Inflammatory macrophage (primary cell): ENCODE data around the gene ERC2.

Experiments
- DNase-seq, 2 donors: peaks; one replicate each; pipeline ENCODE4 v3.0.0-alpha.2; 2020 to 2022

Gene ERC2

DNA sequence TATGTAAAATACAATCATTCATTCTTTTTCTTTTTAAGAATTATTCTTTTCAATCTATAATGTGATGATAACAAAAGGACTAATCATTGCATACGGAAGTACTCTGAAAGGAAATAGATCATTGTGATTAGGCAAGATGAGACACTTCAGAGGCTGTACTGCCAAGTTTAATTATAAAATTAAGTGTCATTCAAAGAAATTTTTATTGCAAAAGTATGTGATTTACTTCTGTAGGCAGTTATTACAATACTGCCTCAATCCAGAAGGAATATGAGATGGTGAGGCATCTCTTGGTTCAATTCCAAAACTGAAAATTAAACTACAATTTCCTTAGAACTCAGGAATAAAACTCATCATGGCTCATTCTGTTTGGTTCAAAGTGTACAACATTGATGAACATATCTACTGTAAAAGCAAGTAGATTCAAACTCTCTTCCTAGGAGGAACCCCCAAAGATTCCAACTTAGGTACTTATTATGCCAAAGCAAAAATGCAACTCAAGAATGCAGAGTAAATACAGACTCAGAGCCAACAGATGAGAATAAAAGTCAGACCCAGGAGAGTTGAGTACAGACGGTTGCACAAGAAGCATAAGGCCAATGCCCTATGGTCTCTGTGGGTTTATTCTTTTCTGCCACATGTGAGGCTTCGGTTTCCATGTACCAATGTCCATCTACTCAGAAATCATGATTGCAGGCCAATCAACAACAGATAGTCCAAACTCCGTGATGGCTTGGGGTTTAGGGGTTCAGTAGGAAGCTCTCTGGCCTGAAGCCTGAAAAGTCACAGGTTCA lies 862.6 kb downstream of the ERC2 start:
- no peak for DNase-seq

GRCh38 chr3:55604846-55605245 lies 863.4 kb downstream of the ERC2 start:
- DNase-seq: no peak

DNA sequence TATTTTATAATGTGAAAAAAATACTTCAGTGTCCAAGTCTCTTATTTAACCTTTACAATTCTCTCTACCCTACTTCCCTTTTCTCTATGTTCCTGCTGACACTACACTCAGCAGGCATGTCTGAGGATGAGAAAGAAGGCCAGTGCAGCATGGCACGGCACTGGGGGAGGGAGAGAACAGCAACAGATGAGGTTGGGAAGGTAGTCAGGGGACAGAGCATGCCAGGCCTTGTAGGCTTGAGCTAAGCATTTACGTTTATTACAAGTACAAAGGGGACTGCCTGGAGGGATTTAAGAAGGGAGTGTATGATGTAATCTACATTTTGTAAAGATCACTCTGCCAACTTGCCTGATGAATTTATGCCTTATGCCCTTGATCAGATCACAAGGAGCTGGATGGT lies 863.9 kb downstream of the ERC2 start:
- DNase-seq: no peak

GRCh38 chr3:55601366-55602080 lies 866.7 kb downstream of the ERC2 start:
- no peak for DNase-seq

GRCh38 chr3:55598224-55598623 lies 870.0 kb downstream of the ERC2 start:
- DNase-seq: no peak

DNA sequence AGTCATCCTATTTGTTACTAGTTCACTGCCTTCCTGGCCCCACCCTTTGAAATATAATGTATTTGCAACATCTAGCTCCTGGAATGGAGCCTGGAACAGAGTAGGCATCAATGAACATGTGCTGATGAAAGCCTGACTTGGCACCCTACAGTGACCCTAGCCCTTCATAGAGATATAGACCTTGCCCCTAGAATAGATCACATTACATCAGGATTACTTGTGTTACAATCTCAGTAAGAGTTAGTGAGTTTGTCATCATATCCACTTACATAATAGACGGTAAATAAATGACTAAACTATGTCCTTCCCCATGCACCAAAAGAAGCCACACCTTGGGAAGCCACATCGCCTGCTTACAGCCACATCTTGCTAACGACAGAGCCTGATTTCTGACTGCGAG lies 870.6 kb downstream of the ERC2 start:
- DNase-seq: no peak

DNA sequence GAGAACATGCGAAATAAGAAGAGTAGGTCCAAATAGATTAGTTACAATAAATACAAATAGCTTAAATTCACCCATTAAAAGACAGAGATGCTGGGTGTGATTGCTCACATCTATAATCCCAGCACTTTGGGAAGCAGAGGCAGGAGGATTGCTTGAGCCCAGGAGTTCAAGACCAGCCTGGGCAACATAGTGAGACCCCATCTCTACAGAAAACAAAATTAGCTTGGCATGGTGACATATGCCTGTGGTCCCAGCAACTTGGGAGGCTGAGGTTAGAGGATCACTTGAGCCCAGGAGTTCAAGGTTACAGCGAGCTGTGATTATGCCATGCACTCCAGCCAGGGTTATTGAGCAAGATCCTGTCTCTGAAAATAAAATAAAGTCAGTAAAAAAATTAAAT lies 872.1 kb downstream of the ERC2 start:
- DNase-seq: no peak

DNA sequence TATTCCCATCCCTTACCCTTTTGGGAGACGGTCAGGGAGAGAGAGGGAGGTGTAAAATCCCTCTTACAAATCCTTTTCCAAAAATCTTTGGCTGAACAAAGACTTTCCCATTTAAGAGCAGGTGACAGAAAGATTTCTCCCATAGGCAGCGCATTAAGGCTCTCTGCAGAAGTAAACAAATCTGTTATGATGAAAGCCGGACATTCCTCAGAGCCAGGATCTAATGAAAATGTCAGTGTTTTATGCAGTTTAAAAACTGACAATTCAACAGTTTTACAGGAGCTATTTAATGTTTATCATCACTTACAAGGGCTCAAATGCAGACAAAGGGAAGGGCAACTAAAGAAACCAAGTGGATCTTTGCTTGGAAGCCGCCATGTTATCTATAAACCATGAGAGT lies 872.8 kb downstream of the ERC2 start:
- no peak for DNase-seq

GRCh38 chr3:55592572-55592971 lies 875.7 kb downstream of the ERC2 start:
- DNase-seq: no peak

DNA sequence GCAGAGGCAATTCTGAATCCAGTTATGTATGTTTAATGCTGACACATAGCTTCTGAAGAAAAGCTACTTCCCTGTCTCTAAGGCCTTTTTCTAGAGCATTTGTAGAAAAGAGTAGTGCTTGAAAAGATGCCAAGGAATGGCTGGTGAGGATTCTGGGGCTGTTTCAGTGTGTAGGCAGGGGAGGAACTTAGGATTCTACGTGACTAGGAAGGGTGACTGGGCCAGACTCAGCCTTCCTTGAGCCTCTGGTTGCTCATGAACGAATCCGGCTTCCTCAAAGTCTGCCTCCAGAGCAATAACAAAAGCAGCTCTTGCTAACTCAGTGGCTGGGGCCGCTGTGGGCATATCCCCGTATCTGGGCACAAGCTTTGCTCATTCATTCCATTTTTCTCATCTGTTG lies 876.4 kb downstream of the ERC2 start:
- peak; percentile 83 to 86 for DNase-seq

DNA sequence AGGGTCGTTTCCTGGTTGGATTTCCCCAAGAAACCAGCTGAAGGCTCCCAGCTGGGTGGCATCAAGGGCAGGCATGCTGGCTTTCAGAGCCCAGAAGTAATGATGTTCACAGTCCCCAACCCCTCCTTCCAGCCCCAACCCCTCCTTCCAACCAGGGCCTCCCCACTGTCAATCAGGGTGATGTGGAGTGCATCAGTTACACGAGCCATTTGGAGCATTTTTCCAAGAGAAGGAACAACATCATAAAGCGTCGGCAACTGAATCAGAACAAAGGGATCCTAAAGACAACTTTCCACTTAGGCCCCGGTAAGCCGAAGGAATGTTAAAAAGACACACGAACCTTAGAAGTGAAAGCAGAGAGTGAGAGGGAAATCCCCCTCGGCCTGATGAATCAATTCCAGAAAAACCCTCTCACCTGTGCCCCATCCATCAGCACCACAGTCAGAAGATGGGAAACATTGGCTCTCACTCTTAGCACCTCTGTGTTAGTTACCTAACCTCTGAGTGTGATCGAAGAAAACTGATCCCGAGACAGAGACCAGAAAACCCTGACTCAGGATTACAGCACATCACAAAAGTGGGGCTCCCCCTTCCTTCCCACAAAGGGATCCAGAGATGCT lies 880.0 kb downstream of the ERC2 start:
- no peak for DNase-seq

- no peak for DNase-seq
These were observed 882.4 kb downstream of the ERC2 start for GRCh38 chr3:55585856-55586255.

- DNase-seq: no peak
These were observed 883.4 kb downstream of the ERC2 start for GRCh38 chr3:55584716-55585368.

GRCh38 chr3:55584030-55584429 lies 884.2 kb downstream of the ERC2 start:
- no peak for DNase-seq

DNA sequence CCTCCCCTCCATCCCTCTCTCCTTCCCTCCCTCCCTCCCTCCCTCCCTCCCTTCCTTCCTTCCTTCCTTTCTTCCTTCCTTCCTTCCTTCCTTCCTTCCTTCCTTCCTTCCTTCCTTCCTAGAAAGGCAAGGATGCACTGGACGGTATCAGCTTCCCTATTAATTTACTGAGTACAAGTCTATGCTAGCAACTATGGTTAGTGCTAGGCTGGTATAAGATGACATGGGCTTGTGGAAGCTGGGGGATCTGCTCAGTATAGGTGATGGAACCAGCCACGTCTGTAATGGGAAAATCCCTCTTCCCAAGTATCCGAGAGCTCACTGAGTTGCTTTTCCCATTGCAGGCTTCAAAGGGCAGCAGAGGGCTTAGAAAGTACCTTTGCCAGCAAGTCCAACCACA lies 884.8 kb downstream of the ERC2 start:
- DNase-seq: no peak

- DNase-seq: no peak
These were observed 888.8 kb downstream of the ERC2 start for GRCh38 chr3:55579496-55579895.

GRCh38 chr3:55576621-55577388 lies 891.5 kb downstream of the ERC2 start:
- no peak for DNase-seq

DNA sequence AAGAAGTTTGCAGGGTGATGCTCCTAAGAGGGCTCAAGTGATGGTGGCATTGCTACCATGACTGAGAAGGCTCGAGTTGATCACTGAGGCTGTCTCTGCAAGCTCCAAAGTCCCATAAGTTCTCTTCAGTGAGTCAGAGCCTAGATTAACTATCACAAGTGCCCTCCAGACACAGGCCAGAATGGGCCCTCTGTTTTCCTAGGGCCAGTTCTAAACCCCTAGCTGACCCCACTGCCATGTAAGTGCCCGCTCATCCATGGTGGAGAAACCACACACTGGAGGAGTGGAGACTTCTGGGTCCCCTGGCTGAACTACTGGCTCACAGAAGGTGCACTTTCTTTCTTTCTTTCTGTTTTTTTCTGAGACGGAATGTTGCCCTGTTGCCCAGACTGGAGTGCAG lies 893.6 kb downstream of the ERC2 start:
- no peak for DNase-seq

- no peak for DNase-seq
These were observed 895.5 kb downstream of the ERC2 start for GRCh38 chr3:55572816-55573215.

DNA sequence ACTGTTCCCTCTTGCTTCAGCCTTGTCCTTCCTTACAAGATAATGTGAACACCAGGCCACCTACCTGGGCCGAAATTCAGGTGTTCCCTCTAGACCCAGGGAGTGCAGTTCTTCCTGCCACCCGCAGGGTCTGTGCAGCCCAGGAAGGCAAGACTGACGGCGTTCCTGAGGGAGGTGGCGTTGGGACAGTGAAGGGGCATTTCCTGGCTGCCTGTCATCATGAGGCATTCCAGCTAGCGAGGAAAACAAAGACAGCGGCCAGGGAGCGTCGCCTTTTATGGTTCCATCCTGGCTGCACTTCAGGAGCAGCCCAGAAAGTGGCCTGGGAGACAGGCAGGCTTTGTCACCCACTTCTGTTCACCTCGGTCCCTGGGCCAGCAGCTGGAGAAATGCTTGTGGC lies 896.4 kb downstream of the ERC2 start:
- DNase-seq: no peak

DNA sequence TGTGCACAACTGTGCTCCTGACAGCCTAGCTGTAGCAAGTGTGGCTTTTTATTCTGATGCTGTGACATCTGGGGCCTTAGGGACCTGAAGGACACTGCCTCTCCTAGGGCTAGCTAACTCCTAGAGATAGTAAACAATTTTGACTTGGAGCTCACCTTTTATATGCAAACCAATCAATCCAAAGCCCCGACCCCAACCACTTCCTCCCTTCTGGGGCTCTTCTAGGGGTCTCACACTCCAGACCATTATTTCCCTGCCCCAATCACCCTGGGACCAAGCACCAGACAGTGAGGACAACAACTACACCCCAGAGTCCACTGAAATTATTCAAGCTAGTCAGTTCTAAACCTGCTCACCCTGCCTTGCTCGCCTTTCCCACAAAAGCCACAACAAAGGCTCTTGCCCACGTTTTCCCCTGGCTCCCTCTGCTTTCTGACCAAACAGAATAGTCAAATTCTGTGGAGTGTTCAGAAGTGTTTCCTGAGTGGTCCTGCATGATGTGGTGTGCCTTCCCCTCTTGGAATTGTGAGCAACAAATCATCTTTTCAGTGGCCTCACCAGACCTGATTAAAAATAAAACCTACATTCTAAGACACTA lies 897.0 kb downstream of the ERC2 start:
- no peak for DNase-seq

GRCh38 chr3:55570271-55570711 lies 898.0 kb downstream of the ERC2 start:
- no peak for DNase-seq
